ENCODE results near the gene MERTK. TPM values are rescaled to one million over a fixed set of nuclear protein-coding genes. Genes with fewer than 3 reads are reported as not detected.
A peak's percentile ranks its signal among the peaks of the same experiment; 100 is the strongest.

The MERTK gene
- total and polyA plus RNA-seq, 2 of the 13 experiments (the other 11 are each of a cell fraction or from before 2014, with no cell fraction given): 37.3 to 44.7 TPM

DNA sequence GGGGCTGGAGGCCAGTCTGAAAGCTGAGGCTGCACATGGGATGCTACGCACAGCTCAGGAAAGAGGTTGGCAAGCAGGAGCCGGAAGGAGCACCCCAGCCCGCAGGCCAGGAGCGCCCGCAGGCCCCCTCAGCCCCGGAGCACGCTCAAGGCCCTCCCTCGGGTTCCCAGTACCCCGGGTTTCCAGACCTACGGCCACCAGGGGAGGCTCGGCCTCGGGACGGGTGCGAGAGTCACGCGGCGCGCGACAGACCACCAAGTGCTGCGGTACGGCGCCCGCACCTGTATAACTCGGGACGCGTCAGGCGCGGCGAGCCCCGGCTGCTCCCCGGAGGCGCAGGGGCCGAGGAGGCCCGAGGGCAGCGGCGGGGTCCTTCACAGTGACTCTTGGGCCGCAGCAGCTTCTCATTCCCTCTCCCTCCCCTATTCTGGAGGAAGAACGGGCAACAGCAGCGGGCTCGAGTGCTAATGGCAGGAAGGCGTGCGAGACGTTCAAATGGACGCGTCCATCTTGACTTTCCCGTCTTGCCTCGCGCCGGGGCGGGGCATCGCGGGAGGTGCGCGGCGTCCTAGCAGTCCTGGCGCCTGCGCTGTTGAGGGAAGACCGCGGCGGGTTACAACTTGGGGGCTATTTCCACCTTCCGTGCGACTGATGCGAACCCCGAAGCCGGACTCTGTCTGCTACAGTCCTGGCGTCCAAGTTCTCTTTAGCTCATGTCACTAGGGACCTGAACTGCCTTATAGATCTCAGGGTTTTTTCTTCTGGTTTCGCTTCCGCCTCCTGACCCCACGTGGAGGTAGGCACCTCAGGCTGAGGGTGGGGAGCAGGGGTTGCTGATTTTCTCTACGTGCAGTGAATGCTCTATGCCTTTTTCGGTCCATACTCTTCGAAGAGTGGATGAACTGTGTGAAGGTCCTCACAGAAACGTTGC, 14.5 kb upstream of the MERTK start, which contains the start of gene ANAPC1 (continued):
- TF ChIP-seq, protein P1, sequence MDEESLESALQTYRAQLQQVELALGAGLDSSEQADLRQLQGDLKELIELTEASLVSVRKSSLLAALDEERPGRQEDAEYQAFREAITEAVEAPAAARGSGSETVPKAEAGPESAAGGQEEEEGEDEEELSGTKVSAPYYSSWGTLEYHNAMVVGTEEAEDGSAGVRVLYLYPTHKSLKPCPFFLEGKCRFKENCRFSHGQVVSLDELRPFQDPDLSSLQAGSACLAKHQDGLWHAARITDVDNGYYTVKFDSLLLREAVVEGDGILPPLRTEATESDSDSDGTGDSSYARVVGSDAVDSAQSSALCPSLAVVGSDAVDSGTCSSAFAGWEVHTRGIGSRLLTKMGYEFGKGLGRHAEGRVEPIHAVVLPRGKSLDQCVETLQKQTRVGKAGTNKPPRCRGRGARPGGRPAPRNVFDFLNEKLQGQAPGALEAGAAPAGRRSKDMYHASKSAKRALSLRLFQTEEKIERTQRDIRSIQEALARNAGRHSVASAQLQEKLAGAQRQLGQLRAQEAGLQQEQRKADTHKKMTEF (CRISPR knock-in tag; IDR thresholded peaks at IDR 0.05): peak; percentile 92
- TF ChIP-seq PCBP2 (optimal IDR thresholded peaks at IDR 0.05; ENCODE audit: low read depth, low read length, poor library complexity, severe bottlenecking) (no peak), SETDB1 (CRISPR knock-in tag; IDR thresholded peaks at IDR 0.05; ENCODE audit: borderline replicate concordance) (no peak), ZBTB1 (CRISPR knock-in tag; IDR thresholded peaks at IDR 0.05; ENCODE audit: borderline replicate concordance) (no peak), ZNF451 (CRISPR knock-in tag; IDR thresholded peaks at IDR 0.05) (peak; percentile 94; the same call in 1 of the 2 replicates), JARID2 (CRISPR knock-in tag; IDR thresholded peaks at IDR 0.05; ENCODE audit: insufficient replicate concordance) (no peak), ZNF652 (CRISPR knock-in tag; IDR thresholded peaks at IDR 0.05; ENCODE audit: borderline replicate concordance, low read depth) (peak; percentile 7; the same call in 1 of the 2 replicates), SCMH1 (CRISPR knock-in tag; IDR thresholded peaks at IDR 0.05; ENCODE audit: borderline replicate concordance) (no peak), ZC3H13 (CRISPR knock-in tag; IDR thresholded peaks at IDR 0.05) (no peak; the same call in 1 of the 2 replicates), MXD4 (CRISPR knock-in tag; IDR thresholded peaks at IDR 0.05) (peak; percentile 99), PAF1 (CRISPR knock-in tag; IDR thresholded peaks at IDR 0.05) (no peak), GLI4 (CRISPR knock-in tag; IDR thresholded peaks at IDR 0.05; ENCODE audit: borderline replicate concordance) (peak; percentile 70; the same call in 1 of the 2 replicates), ZNF556 (CRISPR knock-in tag; IDR thresholded peaks at IDR 0.05; ENCODE audit: borderline replicate concordance) (peak; percentile 91; the same call in 1 of the 2 replicates), RFX3 (CRISPR knock-in tag; IDR thresholded peaks at IDR 0.05) (no peak; the same call in 1 of the 2 replicates), SP4 (CRISPR knock-in tag; IDR thresholded peaks at IDR 0.05) (peak; percentile 86), ZNF335 (CRISPR knock-in tag; IDR thresholded peaks at IDR 0.05) (peak; percentile 81)
- TF ChIP-seq, protein P2, sequence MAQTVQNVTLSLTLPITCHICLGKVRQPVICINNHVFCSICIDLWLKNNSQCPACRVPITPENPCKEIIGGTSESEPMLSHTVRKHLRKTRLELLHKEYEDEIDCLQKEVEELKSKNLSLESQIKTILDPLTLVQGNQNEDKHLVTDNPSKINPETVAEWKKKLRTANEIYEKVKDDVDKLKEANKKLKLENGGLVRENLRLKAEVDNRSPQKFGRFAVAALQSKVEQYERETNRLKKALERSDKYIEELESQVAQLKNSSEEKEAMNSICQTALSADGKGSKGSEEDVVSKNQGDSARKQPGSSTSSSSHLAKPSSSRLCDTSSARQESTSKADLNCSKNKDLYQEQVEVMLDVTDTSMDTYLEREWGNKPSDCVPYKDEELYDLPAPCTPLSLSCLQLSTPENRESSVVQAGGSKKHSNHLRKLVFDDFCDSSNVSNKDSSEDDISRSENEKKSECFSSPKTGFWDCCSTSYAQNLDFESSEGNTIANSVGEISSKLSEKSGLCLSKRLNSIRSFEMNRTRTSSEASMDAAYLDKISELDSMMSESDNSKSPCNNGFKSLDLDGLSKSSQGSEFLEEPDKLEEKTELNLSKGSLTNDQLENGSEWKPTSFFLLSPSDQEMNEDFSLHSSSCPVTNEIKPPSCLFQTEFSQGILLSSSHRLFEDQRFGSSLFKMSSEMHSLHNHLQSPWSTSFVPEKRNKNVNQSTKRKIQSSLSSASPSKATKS (CRISPR knock-in tag; IDR thresholded peaks at IDR 0.05): no peak
- TF ChIP-seq, protein P3, sequence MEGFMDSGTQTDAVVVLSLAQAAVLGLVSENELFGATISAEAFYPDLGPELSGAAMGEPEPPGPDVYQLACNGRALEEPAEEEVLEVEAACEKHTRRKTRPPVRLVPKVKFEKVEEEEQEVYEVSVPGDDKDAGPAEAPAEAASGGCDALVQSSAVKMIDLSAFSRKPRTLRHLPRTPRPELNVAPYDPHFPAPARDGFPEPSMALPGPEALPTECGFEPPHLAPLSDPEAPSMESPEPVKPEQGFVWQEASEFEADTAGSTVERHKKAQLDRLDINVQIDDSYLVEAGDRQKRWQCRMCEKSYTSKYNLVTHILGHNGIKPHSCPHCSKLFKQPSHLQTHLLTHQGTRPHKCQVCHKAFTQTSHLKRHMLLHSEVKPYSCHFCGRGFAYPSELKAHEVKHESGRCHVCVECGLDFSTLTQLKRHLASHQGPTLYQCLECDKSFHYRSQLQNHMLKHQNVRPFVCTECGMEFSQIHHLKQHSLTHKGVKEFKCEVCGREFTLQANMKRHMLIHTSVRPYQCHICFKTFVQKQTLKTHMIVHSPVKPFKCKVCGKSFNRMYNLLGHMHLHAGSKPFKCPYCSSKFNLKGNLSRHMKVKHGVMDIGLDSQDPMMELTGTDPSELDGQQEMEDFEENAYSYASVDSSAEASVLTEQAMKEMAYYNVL (CRISPR knock-in tag; IDR thresholded peaks at IDR 0.05; ENCODE audit: borderline replicate concordance): no peak
- TF ChIP-seq, protein P4, sequence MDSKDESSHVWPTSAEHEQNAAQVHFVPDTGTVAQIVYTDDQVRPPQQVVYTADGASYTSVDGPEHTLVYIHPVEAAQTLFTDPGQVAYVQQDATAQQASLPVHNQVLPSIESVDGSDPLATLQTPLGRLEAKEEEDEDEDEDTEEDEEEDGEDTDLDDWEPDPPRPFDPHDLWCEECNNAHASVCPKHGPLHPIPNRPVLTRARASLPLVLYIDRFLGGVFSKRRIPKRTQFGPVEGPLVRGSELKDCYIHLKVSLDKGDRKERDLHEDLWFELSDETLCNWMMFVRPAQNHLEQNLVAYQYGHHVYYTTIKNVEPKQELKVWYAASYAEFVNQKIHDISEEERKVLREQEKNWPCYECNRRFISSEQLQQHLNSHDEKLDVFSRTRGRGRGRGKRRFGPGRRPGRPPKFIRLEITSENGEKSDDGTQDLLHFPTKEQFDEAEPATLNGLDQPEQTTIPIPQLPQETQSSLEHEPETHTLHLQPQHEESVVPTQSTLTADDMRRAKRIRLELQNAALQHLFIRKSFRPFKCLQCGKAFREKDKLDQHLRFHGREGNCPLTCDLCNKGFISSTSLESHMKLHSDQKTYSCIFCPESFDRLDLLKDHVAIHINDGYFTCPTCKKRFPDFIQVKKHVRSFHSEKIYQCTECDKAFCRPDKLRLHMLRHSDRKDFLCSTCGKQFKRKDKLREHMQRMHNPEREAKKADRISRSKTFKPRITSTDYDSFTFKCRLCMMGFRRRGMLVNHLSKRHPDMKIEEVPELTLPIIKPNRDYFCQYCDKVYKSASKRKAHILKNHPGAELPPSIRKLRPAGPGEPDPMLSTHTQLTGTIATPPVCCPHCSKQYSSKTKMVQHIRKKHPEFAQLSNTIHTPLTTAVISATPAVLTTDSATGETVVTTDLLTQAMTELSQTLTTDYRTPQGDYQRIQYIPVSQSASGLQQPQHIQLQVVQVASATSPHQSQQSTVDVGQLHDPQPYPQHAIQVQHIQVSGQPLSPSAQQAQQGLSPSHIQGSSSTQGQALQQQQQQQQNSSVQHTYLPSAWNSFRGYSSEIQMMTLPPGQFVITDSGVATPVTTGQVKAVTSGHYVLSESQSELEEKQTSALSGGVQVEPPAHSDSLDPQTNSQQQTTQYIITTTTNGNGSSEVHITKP (CRISPR knock-in tag; IDR thresholded peaks at IDR 0.05; ENCODE audit: low read depth): peak; percentile 83
